CD4-positive, alpha-beta memory T cell (primary cell): ENCODE data around the gene NKAIN4. TPM values are rescaled to one million over a fixed set of nuclear protein-coding genes. Genes with fewer than 3 reads are reported as not detected.

Experiments
- CTCF ChIA-PET: fragments of 350-600 bp; sonication (Branson Sonifier 250); formaldehyde crosslinking; loops from one replicate; lab custom pipeline; 2021; ENCODE audit warnings: inconsistent platforms; ENCODE audit not compliant: partially characterized antibody; lab: Charles Lee
- POLR2A ChIA-PET: fragments of 350-600 bp; sonication (Branson Sonifier 250); formaldehyde crosslinking; loops from one replicate; lab custom pipeline; 2021; ENCODE audit not compliant: partially characterized antibody; lab: Charles Lee
- DNase-seq, 5 donors: peaks; one replicate each; pipeline versions ENCODE4 v3.0.0 to v3.0.0-alpha.2; 2020 to 2022; ENCODE audit warnings: mixed read lengths in 1 of 5
- H3K27ac ChIP-seq: one replicate; pipeline ENCODE4 v1.7.0; 2013; ENCODE audit warnings: low read depth, low read length
- H3K27me3 ChIP-seq: 2 replicates; pipeline ENCODE4 v1.7.0; 2013; ENCODE audit warnings: mild to moderate bottlenecking, low read length, moderate library complexity; ENCODE audit not compliant: insufficient read depth
- H3K36me3 ChIP-seq: 2 replicates; pipeline ENCODE4 v1.7.0; 2013; ENCODE audit warnings: mild to moderate bottlenecking, low read length, moderate library complexity; ENCODE audit not compliant: insufficient read depth
- H3K4me1 ChIP-seq: 2 replicates; pipeline ENCODE4 v1.7.0; 2013; ENCODE audit warnings: mild to moderate bottlenecking, low read length, moderate library complexity; ENCODE audit not compliant: insufficient read depth
- H3K4me3 ChIP-seq, 2 donors: one replicate each; pipeline ENCODE4 v1.7.0; 2013; ENCODE audit warnings: low read length in 2 of 2, mild to moderate bottlenecking in 1 of 2
- H3K9me3 ChIP-seq, 2 donors: one replicate each; pipeline ENCODE4 v1.7.0; 2013; ENCODE audit warnings: low read length in 2 of 2, control low read depth in 1 of 2; ENCODE audit not compliant: control insufficient read depth in 1 of 2
- H3K27ac Mint-ChIP-seq, 7 donors: one replicate each; pipeline ENCODE4 v1.8.0; 2020 to 2021; ENCODE audit warnings: mixed read lengths in 7 of 7, mild to moderate bottlenecking in 6 of 7, inconsistent platforms in 3 of 7, moderate library complexity in 3 of 7
- H3K27me3 Mint-ChIP-seq, 2 donors: one replicate each; pipeline ENCODE4 v1.8.0; 2020 to 2021; ENCODE audit warnings: mixed read lengths in 2 of 2
- H3K36me3 Mint-ChIP-seq, 2 donors: one replicate each; pipeline ENCODE4 v1.8.0; 2020 to 2021; ENCODE audit warnings: mixed read lengths in 2 of 2, inconsistent platforms in 1 of 2, mild to moderate bottlenecking in 1 of 2
- H3K4me1 Mint-ChIP-seq, 4 donors: one replicate each; pipeline ENCODE4 v1.8.0; 2020 to 2021; ENCODE audit warnings: mixed read lengths in 4 of 4, mild to moderate bottlenecking in 1 of 4
- H3K4me3 Mint-ChIP-seq, 8 donors: one replicate each; pipeline ENCODE4 v1.8.0; 2020 to 2021; ENCODE audit warnings: mixed read lengths in 8 of 8, mild to moderate bottlenecking in 7 of 8, moderate library complexity in 6 of 8, inconsistent platforms in 3 of 8
- H3K9me3 Mint-ChIP-seq, 8 donors: one replicate each; pipeline ENCODE4 v1.8.0; 2020 to 2021; ENCODE audit warnings: mixed read lengths in 8 of 8, mild to moderate bottlenecking in 5 of 8, inconsistent platforms in 3 of 8, moderate library complexity in 1 of 8
- intact Hi-C: fragments of 100-400 bp; cut with micrococcal nuclease; formaldehyde crosslinking; loops from one replicate; pipeline ENCODE4 v1.15.1; 2023
- polyA plus RNA-seq, 2 donors: library from polyadenylated mRNA; unstranded; fragments of 300-500 nt; fragmentation: Illumina TruSeq; gene quantifications; one replicate each; pipeline ENCODE4 v1.2.3, GENCODE V29; 2021
- total RNA-seq, 2 experiments: library from RNA; stranded (reverse); gene quantifications; one replicate each; pipeline ENCODE4 v1.2.3, GENCODE V29; 2021

NKAIN4 gene
- total and polyA plus RNA-seq, 4 experiments from 2014 or later, result not detected

GRCh38 chr20:63243604-63244247 is 10.5 kb downstream of the NKAIN4 start:
- H3K36me3 Mint-ChIP-seq, result no peaks in the 10 kb centered on the region
- no peak for DNase-seq
- H3K4me1 Mint-ChIP-seq, result no peaks in the 10 kb centered on the region
- no peaks in the 10 kb centered on the region for H3K36me3 ChIP-seq
- no peaks in the 10 kb centered on the region for H3K9me3 Mint-ChIP-seq
- H3K4me1 ChIP-seq, result no peaks in the 10 kb centered on the region
- H3K27me3 ChIP-seq, result no peaks in the 10 kb centered on the region
- no peak overlapping the region for H3K27ac Mint-ChIP-seq
- ChIA-PET POLR2A (no interaction called here), CTCF (no interaction called here)
- intact Hi-C loops, result no loop called here
- H3K4me3 Mint-ChIP-seq, result no peak overlapping the region
- peaks cover 6 to 18% of the 10 kb centered on the region in 2 donors for H3K27me3 Mint-ChIP-seq
- H3K27ac ChIP-seq, result no peak overlapping the region
- no peaks in the 10 kb centered on the region for H3K9me3 ChIP-seq
- no peak overlapping the region for H3K4me3 ChIP-seq

DNA sequence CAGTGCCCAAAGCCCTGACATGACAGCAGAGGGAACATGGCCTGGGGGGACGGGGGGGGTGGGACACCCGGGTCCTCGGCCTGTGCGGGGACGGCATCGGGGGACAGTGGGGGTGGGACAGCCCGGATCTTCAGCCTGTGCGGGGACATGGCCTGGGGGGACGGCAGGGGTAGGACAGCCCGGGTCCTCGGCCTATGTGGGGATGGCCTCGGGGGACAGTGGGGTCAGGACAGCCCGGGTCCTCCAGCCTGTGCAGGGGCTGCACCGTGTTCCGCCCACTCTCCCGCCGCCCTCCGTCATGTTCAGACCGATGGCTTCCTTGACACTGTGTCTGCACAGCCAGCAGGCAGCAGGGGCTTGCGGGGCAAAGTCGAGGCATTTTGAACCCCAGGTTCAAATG is 11.5 kb downstream of the NKAIN4 start:
- intact Hi-C loops, result no loop called here
- Histone ChIP-seq H3K27me3 (no peaks in the 10 kb centered on the region), H3K4me1 (no peaks in the 10 kb centered on the region), H3K9me3 (no peaks in the 10 kb centered on the region), H3K4me3 (no peak overlapping the region), H3K36me3 (no peaks in the 10 kb centered on the region), H3K27ac (no peak overlapping the region)
- Mint-ChIP-seq H3K4me1 (no peaks in the 10 kb centered on the region), H3K36me3 (no peaks in the 10 kb centered on the region), H3K4me3 (no peak overlapping the region), H3K27me3 (peaks cover 4 to 13% of the 10 kb centered on the region in 2 donors), H3K27ac (no peak overlapping the region), H3K9me3 (no peaks in the 10 kb centered on the region)
- CTCF ChIA-PET, result no interaction called here
- no peak for DNase-seq
- POLR2A ChIA-PET, result no interaction called here

GRCh38 chr20:63241272-63241671 is 13.0 kb downstream of the NKAIN4 start:
- no peak for DNase-seq
- H3K9me3 ChIP-seq, result no peaks in the 10 kb centered on the region
- Mint-ChIP-seq H3K4me3 (no peak overlapping the region), H3K36me3 (no peaks in the 10 kb centered on the region), H3K27me3 (peaks cover 4 to 13% of the 10 kb centered on the region in 2 donors), H3K9me3 (no peaks in the 10 kb centered on the region), H3K4me1 (no peaks in the 10 kb centered on the region), H3K27ac (no peak overlapping the region)
- no peaks in the 10 kb centered on the region for H3K4me1 ChIP-seq
- H3K36me3 ChIP-seq, result no peaks in the 10 kb centered on the region
- no peak overlapping the region for H3K27ac ChIP-seq
- ChIA-PET CTCF (interaction anchor here (1.9 kb wide), 1 partner anchor 18 kb away, joined by 5 read pairs; no protein-coding TSS in a partner anchor), POLR2A (no interaction called here)
- no peak overlapping the region for H3K4me3 ChIP-seq
- H3K27me3 ChIP-seq, result no peaks in the 10 kb centered on the region
- intact Hi-C loops, result no loop called here

GRCh38 chr20:63240004-63240403 is 14.3 kb downstream of the NKAIN4 start:
- DNase-seq, result no peak
- ChIA-PET POLR2A (no interaction called here), CTCF (no interaction called here)
- Histone ChIP-seq H3K27ac (no peak overlapping the region), H3K27me3 (no peaks in the 10 kb centered on the region), H3K9me3 (no peaks in the 10 kb centered on the region), H3K4me3 (no peak overlapping the region), H3K36me3 (no peaks in the 10 kb centered on the region), H3K4me1 (no peaks in the 10 kb centered on the region)
- Mint-ChIP-seq H3K27me3 (peaks cover 4 to 10% of the 10 kb centered on the region in 2 donors), H3K4me1 (peaks cover 0 to 11% (median 0%) of the 10 kb centered on the region in 4 donors), H3K4me3 (no peak overlapping the region), H3K27ac (no peak overlapping the region), H3K9me3 (no peaks in the 10 kb centered on the region), H3K36me3 (no peaks in the 10 kb centered on the region)
- intact Hi-C loops, result no loop called here

DNA sequence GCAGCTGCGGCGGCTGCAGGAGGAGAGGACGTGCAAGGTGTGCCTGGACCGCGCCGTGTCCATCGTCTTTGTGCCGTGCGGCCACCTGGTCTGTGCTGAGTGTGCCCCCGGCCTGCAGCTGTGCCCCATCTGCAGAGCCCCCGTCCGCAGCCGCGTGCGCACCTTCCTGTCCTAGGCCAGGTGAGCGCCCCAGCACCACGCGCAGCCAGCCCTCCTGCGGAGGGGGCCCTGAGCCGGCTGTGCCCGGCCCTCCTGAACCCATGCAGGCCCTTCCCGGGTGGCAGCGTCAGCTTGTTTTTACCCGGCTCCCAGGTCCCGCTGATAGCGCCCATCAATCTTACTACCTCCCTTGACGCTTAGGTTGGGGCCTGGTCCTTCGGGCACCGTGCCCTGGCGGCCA is 14.8 kb downstream of the NKAIN4 start:
- Mint-ChIP-seq H3K36me3 (no peaks in the 10 kb centered on the region), H3K4me1 (peaks cover 0 to 14% (median 0%) of the 10 kb centered on the region in 4 donors), H3K27me3 (peaks cover 4 to 10% of the 10 kb centered on the region in 2 donors), H3K27ac (no peak overlapping the region), H3K9me3 (no peaks in the 10 kb centered on the region), H3K4me3 (no peak overlapping the region)
- no peak for DNase-seq
- Histone ChIP-seq H3K4me1 (no peaks in the 10 kb centered on the region), H3K9me3 (no peaks in the 10 kb centered on the region), H3K36me3 (no peaks in the 10 kb centered on the region), H3K27me3 (no peaks in the 10 kb centered on the region), H3K27ac (no peak overlapping the region), H3K4me3 (no peak overlapping the region)
- CTCF ChIA-PET, result interaction anchor here (0.6 kb wide), 1 partner anchor 979 kb away, joined by 3 read pairs; no protein-coding TSS in a partner anchor
- POLR2A ChIA-PET, result no interaction called here
- intact Hi-C loops, result no loop called here

- Histone ChIP-seq H3K27ac (no peak overlapping the region), H3K9me3 (no peaks in the 10 kb centered on the region), H3K4me1 (no peaks in the 10 kb centered on the region), H3K4me3 (no peak overlapping the region), H3K36me3 (no peaks in the 10 kb centered on the region), H3K27me3 (no peaks in the 10 kb centered on the region)
- Mint-ChIP-seq H3K36me3 (no peaks in the 10 kb centered on the region), H3K9me3 (no peaks in the 10 kb centered on the region), H3K4me1 (peaks cover 0 to 14% (median 0%) of the 10 kb centered on the region in 4 donors), H3K27me3 (peaks cover 3 to 7% of the 10 kb centered on the region in 2 donors), H3K27ac (no peak overlapping the region), H3K4me3 (no peak overlapping the region)
- intact Hi-C loops, result no loop called here
- DNase-seq, result no peak
- POLR2A ChIA-PET, result no interaction called here
- CTCF ChIA-PET, result interaction anchor here (0.6 kb wide), 1 partner anchor 978 kb away, joined by 3 read pairs; no protein-coding TSS in a partner anchor
Measured at GRCh38 chr20:63238514-63239125, 15.6 kb downstream of the NKAIN4 start.

DNA sequence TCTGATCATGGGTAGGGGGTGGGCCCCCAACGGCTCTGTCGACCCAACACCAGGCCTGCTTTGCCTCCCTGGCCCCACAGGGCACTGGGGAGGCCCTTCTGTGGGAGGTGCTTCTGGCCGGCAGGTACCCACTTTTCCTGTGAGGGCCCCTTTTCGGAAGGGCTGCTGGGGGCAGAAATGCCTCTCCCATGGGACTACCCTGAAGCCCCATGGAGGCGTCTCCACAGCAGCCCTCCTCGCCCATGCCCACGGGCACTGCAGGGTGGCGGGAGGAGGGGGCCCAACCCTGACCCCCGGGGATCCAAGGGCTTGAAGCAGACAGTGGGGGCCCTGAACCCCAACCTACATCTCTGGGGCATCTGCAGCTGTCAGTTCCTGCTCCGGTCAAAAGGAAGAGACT is 16.2 kb downstream of the NKAIN4 start:
- Mint-ChIP-seq H3K4me1 (peaks cover 0 to 14% (median 0%) of the 10 kb centered on the region in 4 donors), H3K4me3 (no peak overlapping the region), H3K27ac (no peak overlapping the region), H3K9me3 (no peaks in the 10 kb centered on the region), H3K27me3 (peaks cover 3 to 7% of the 10 kb centered on the region in 2 donors), H3K36me3 (no peaks in the 10 kb centered on the region)
- Histone ChIP-seq H3K36me3 (no peaks in the 10 kb centered on the region), H3K4me1 (no peaks in the 10 kb centered on the region), H3K27ac (no peak overlapping the region), H3K4me3 (no peak overlapping the region), H3K9me3 (no peaks in the 10 kb centered on the region), H3K27me3 (no peaks in the 10 kb centered on the region)
- intact Hi-C loops, result no loop called here
- DNase-seq, result no peak
- ChIA-PET CTCF (interaction anchor here (6.1 kb wide), 1 partner anchor 14 kb away, joined by 33 read pairs; no protein-coding TSS in a partner anchor), POLR2A (no interaction called here)
